ENCODE results near the gene TMEM117.

DNA sequence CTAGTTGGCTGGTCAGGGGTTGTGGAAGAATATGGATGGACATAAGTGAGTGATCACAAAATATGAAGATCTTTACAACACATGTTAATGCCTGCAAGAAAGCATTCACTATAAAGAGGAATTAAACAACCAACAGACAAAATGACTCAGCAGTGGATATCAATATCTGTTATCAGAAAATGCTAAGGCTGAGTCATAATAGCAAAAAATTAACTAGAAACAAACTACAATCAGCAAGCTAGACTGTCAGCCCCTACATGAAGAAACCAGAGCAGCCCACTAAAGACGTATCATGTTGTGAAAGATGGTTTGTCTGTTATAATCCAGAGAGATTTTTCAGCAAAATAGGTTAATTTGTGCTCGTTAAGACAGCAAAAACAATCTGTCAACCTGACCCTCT lies 567.3 kb downstream of the TMEM117 start:
- TF ChIP-seq, protein P1, sequence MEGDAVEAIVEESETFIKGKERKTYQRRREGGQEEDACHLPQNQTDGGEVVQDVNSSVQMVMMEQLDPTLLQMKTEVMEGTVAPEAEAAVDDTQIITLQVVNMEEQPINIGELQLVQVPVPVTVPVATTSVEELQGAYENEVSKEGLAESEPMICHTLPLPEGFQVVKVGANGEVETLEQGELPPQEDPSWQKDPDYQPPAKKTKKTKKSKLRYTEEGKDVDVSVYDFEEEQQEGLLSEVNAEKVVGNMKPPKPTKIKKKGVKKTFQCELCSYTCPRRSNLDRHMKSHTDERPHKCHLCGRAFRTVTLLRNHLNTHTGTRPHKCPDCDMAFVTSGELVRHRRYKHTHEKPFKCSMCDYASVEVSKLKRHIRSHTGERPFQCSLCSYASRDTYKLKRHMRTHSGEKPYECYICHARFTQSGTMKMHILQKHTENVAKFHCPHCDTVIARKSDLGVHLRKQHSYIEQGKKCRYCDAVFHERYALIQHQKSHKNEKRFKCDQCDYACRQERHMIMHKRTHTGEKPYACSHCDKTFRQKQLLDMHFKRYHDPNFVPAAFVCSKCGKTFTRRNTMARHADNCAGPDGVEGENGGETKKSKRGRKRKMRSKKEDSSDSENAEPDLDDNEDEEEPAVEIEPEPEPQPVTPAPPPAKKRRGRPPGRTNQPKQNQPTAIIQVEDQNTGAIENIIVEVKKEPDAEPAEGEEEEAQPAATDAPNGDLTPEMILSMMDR (IDR thresholded peaks at IDR 0.05 in 2 of 3, conservative IDR thresholded peaks at IDR 0.05 in 1 of 3; ENCODE audit: control insufficient read depth in 2 of 3, extremely low read depth in 1 of 3, insufficient read depth in 1 of 3, low read depth in 3 of 3, low read length in 3 of 3) = no peak
- no peak for TF ChIP-seq SMC3 (IDR thresholded peaks at IDR 0.05; ENCODE audit: borderline replicate concordance, low read length)
- TF ChIP-seq SRF (IDR thresholded peaks at IDR 0.05; ENCODE audit: low read depth in 2 of 2, low read length in 2 of 2) = no peak
- TF ChIP-seq PBX3 (IDR thresholded peaks at IDR 0.05; ENCODE audit: insufficient replicate concordance, low read depth, low read length) = no peak
- no peak for TF ChIP-seq NKRF (conservative IDR thresholded peaks at IDR 0.05)
- TF ChIP-seq SIN3A (IDR thresholded peaks at IDR 0.05; ENCODE audit: low read depth, low read length) = no peak
